HG03571 (cell line): ENCODE measurements around the gene MCIDAS.

Experiments used
- ATAC-seq: cut with Tn5 transposase; IDR thresholded peaks from one replicate; pipeline ENCODE4 v1.9.1; 2021; ENCODE audit not compliant: unreplicated experiment

MCIDAS gene

DNA sequence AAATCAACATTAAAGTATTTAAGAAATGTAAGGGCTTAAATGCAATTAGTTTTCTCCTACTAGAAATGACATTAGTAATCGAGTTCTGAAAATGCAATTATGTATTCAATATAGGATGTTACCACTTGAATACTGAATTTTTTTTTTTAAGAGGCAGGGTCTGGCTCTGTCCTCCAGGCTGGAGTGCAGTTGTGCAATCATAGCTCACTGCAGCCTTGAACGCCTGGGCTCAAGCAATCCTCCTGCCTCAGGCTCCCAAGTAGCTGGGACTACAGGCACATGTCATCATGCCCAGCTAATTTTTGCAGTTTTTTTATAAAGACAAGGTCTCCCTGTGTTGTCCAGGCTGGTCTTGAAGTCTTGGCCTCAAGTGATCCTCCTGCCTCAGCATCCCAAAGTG is 55.6 kb downstream of the MCIDAS start:
- ATAC-seq: no peak
